Globus pallidus (tissue), 1 donor: Measurements from ENCODE around the gene NOTCH3.

Experiments used
- DNase-seq: peaks from one replicate; pipeline ENCODE4 v3.0.0-alpha.2; 2015; ENCODE audit warnings: low spot score

Gene NOTCH3

DNA sequence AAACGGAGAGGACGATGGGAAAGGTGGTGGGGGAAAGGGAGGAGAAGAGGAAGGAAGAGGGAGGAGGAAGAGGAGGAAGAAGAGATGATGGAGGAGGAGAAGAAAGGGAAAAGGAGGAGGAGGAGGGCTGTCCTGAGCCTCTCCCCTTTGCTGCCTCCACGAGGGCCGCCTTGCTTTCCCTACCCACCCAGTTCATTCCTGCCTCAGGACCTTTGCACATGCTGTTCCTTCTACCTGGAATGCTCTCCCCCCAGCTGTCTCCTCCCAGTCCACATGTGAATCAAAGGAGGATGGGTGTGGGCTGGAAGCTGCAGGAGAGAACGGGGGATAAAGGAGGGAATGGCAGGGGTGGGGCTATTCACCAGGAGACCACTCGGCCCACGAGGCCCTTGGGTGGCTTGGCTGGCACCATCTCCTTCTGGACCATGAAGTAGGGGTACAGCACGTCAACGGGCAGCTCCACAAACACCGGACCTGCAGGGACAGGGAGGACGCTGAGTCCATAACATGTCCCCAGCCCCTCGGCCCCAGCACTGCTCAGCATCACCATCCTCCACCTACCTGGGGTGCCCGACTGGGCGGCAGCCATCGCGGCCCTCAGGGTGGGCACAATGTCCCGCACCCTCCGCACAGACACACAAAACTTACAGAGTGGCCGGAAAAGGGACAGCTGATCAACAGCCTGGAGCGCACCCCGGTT, 78.3 kb downstream of the NOTCH3 start:
- no peak for DNase-seq

DNA sequence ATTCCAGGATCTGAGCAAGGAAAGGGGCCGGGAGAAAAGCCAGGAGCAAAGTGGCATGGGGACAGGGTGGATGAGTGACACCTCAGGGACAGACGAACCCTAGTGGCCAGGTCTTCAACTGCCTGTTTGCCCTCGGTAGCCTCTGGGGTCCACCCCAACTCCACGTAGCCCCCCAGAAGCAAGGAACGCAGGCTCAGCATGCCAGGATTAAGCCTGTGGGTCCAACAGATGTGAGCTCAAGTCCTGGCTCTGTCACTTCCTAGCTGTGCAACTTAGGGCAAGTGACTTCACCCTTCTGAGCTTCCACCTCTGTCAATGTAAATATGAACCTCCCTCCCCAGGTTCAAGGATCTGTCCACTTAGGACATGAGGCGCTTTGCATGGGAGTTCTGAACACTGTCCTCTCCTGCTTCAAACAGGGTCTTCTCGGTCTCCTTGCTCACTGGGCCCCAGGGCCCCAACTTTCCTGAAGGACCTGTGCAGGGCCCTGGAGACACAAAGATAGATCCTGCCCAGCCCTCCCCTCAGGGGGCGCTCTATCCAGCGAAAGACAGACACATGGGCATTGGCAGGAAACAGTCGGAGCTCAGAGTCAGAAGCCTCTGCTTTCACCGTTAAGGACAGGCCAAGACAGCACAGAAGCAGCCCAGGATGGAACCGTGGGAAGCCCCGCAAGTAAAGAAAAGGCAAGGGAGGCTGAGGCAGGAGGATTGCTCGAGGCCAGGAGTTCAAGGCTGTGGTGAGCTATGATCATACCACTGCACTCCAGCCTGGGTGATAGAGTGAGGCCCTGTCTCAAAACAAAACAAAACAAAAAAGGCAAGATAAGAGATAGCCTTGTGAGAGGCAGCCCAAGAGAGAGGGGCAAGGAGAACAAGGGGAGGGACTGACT, 80.4 kb downstream of the NOTCH3 start:
- no peak for DNase-seq

DNA sequence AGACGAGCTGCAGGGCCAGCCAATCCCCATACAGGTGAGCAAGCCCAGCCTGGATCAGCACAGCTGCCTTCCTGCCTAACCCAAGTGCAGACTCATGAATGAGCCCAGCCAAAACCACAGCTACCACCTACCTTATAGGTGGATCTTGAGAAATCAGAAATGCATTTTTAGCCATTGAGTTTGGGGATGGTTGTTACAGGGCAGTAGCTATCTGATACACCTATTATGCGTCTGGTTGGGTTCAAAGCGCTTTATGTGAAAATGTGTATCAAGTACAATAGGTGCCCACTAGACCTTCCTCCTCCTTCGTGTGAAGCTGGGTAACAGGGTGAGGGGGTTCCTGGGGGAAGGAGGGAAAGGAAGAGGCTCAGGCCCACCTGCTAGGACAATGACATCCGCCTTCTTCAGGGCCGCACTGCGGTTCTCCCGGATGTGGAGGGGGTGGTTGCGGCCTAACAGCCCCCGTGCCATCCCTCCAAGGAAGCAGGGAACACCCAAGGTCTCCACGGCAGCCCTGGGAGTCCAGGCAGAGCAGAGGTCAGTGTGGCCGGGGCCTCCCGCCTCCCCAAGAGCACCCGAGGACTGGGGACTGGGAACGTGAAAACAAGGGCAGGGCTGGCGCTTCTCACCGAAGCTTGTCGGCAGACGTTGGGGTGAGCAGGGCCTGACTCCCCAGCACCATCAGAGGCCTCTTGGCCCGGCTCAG, 81.9 kb downstream of the NOTCH3 start:
- no peak for DNase-seq

DNA sequence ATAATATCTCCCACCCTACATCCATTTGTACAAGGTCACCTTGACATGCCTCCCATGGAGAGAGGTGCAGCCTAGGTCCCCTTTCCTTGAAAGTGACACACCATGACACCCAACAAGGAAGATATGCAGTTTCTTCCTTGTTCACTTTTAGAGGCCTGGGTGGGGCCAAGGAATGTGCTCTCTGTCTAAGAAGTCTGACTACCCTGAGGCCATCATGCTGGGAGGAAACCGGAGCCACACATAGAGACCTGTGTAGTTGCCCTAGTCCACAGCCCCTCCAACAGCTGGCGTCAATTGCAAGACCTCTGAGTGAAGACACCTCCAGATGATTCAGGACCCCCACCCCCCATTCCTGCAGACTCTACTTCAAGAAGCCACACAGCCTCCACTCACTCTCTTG, 82.5 kb downstream of the NOTCH3 start:
- no peak for DNase-seq

DNA sequence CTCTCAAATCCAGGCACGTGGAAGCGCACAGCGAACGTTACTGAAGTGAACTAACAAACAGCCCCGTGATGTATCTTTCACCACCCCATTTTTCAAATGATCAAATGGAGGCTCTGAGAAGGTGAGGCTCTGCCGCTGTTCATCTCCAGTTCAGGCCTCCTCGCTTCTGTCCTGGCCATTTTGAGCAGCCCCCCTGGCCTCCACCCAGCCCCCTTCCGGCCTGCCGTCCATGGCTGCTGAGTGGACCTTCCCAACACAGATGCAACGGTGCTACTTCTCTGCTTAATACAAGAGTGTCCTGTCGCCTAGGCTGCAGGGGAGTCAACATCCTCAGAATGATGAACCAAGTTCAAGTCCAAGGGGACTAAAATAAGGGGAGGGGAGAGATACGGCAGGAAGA, 83.9 kb downstream of the NOTCH3 start:
- DNase-seq, result no peak

DNA sequence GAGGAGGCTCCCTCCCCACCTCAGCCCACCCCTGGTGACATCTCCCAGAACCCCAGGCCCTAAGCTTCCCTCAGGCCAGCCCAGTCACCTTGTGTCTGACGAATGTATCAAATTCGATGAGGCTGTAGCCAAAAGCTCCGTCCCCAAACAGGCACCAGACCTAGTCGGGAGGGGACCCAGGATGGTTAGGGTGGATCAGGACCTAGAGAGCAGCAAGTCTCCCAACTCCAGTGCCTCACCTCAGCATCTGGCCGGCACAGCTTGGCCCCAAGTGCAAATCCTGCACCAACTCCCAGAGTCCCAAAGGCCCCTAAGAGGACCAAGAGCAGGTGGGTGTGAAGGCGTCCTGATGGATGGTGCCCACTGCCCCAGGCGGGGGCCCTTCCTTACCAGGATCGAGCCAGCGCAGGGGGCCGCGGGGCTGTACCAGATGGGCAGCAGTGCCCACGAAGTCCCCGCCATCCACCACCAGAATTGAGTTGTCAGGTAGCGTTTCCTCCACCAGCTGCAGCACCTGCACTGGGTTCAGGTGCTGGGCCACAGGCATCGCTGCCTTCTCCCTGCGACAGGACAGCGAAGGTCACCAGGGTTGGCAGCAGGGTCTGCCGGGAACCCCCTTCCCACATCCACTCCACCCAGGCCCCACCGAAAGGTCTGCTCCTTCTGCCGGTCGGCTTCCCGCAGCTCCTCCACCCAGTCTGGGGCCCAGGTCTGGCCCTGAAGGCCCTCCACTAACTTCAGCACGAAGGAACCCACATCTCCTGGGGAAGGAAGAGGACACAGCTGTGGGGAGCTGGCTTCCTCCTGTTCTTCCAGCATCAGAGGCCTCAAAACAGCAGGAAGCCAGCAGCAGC, 84.8 kb downstream of the NOTCH3 start:
- no peak for DNase-seq

DNA sequence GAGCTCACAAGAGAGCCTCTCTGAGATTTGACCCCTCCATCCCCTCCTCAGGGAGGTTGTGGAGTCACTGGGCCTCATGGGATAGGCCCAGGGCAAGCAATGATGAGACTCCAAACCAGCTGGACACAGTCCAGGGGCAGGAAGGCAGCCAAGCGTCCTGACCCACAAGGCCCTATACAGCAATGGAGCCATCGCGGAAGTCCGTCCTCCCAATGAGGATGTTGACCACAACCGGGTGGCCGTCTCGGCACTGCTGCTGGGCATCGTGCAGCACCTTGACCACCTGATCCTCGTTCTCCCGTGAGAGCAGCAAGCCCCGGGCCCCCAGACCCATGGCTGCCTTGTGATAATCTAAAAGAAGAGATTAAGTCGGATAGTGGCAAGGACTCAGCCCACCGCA, 85.7 kb downstream of the NOTCH3 start:
- DNase-seq, result peak; percentile 46

DNA sequence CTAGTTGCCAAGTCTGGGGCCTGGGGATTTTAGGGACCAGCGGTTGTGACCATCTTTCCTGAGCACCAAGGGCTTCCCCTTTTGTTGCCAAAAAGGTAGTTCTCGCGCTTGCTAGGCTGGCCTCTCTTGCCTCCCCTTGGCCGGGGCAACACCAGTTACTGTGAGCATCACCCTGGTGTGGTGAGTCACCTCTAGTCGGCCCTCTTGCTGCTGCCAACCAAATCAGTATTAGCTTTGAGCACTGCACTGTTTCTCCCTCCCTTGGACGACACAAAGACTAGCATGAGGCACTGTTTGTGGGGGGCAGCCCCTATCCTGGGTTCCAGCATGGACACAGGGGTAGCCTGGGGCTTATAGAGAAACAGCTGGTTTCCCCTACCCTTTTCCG, 86.6 kb downstream of the NOTCH3 start:
- no peak for DNase-seq

DNA sequence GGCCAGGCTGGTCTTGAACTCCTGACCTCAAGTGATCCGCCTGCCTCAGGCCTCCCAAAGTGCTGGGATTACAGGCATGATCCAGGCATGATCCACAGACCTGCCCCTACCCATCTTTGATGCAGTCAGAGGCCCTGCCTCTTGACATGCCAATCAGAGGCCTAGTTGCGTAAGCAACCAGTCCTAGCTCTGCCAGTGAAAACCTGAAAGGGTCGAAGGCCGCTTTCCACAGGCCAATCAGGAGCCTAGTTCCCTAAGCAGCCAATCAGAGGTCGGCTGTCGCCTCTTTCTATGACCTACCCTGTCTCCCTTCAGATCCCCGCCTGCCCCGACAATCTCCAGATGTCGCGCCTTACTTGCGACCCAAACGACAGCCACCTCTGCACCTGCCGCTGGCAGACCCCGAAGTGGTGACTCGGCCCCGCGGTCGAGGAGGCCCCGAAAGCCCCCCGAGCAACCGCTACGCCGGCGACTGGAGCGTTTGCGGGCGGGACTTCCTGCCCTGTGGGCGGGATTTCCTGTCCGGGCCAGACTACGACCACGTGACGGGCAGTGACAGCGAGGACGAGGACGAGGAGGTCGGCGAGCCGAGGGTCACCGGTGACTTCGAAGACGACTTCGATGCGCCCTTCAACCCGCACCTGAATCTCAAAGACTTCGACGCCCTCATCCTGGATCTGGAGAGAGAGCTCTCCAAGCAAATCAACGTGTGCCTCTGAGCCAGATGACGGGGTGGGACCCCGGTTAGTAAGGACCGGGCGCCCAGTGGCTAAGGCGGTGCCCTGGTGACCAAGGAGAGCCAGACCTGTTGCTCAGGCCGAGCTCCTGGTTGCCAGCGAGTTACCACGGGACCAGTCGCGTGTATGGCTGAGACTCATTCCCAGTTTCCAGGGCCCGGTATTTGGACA, 87.3 kb downstream of the NOTCH3 start:
- DNase-seq, result no peak

DNA sequence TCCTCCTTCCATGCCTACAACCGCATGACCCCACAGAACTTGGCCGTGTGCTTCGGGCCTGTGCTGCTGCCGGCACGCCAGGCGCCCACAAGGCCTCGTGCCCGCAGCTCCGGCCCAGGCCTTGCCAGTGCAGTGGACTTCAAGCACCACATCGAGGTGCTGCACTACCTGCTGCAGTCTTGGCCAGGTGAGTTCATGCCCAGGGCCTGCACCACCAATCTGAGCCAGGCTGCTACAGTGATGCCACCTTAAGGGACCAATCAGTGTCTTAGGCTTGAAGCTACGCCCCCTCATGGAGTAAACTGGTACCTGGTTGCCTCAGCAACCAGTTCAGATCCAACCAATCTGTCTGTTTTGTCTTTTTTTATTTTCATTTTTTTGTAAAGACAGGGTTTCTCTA, 88.4 kb downstream of the NOTCH3 start:
- no peak for DNase-seq

DNA sequence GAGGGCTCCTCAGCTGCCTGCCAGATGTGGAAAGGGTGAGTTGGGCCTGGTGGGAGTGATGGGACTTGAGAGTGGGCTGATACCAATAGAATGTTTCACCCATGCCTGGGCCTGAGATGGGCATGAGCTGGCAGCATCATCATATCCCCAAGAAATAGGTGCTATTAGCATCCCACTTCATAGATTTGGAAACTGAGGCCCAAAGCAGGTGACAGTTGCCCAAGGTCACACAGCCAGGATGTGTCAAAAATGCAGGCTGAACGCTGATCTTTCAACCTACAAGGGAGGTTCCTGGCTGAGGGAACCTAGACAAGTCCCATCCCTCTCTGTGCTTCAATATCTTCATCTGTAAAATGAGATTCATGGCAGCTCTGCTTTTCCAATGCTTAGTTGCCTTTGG, 89.0 kb downstream of the NOTCH3 start:
- DNase-seq, result no peak

DNA sequence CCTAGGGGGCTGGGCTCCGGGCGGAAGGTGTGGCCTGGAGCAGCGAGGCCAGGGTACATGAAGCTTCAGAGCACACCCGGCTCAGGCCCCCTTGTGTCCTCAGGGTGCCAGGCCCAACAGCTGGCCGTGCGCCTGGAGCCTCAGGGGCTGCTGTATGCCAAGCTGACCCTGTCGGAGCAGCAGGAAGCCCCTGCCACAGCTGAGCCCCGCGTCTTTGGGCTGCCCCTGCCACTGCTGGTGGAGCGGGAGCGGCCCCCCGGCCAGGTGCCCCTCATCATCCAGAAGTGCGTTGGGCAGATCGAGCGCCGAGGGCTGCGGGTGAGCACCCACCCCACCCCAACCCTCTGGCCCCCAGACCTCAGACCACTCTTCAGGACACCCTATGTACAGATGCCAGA, 90.4 kb downstream of the NOTCH3 start:
- no peak for DNase-seq

DNA sequence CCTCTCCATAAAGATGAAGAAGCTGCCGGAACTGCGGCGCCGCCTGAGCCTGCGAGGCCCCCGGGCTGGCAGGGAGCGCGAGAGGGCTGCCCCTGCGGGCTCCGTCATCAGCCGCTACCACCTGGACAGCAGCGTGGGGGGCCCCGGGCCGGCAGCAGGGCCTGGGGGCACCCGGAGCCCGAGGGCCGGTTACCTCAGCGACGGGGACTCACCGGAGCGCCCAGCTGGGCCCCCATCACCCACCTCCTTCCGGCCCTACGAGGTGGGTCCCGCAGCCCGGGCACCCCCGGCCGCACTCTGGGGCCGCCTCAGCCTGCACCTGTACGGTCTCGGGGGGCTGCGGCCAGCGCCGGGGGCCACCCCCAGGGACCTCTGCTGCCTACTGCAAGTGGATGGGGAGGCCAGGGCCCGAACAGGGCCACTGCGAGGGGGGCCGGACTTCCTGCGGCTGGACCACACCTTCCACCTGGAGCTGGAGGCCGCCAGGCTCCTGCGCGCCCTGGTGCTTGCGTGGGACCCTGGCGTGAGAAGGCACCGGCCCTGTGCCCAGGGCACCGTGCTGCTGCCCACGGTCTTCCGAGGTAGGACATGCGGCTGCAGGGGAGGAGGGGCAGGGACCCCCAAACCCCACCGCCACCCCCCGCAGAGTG, 90.9 kb downstream of the NOTCH3 start:
- DNase-seq, result no peak
